Stimulated activated CD4-positive, alpha-beta T cell treated with anti-CD3 and anti-CD28 coated beads, TNF-alpha, amount 100 ng/mL, for 48 hours (primary cell): Measurements from ENCODE around the gene WDHD1.
"Not testable (repeated sequence)": the region's sequence is repeated elsewhere in the genome, so short reads cannot be mapped to it uniquely, and the experiment has no call there.

Source experiments
- DNase-seq, 3 donors: peaks; one replicate each; pipeline ENCODE4 v3.0.0-alpha.2; 2020; ENCODE audit warnings: low read depth in 3 of 3

Gene WDHD1, protein sequence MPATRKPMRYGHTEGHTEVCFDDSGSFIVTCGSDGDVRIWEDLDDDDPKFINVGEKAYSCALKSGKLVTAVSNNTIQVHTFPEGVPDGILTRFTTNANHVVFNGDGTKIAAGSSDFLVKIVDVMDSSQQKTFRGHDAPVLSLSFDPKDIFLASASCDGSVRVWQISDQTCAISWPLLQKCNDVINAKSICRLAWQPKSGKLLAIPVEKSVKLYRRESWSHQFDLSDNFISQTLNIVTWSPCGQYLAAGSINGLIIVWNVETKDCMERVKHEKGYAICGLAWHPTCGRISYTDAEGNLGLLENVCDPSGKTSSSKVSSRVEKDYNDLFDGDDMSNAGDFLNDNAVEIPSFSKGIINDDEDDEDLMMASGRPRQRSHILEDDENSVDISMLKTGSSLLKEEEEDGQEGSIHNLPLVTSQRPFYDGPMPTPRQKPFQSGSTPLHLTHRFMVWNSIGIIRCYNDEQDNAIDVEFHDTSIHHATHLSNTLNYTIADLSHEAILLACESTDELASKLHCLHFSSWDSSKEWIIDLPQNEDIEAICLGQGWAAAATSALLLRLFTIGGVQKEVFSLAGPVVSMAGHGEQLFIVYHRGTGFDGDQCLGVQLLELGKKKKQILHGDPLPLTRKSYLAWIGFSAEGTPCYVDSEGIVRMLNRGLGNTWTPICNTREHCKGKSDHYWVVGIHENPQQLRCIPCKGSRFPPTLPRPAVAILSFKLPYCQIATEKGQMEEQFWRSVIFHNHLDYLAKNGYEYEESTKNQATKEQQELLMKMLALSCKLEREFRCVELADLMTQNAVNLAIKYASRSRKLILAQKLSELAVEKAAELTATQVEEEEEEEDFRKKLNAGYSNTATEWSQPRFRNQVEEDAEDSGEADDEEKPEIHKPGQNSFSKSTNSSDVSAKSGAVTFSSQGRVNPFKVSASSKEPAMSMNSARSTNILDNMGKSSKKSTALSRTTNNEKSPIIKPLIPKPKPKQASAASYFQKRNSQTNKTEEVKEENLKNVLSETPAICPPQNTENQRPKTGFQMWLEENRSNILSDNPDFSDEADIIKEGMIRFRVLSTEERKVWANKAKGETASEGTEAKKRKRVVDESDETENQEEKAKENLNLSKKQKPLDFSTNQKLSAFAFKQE

DNA sequence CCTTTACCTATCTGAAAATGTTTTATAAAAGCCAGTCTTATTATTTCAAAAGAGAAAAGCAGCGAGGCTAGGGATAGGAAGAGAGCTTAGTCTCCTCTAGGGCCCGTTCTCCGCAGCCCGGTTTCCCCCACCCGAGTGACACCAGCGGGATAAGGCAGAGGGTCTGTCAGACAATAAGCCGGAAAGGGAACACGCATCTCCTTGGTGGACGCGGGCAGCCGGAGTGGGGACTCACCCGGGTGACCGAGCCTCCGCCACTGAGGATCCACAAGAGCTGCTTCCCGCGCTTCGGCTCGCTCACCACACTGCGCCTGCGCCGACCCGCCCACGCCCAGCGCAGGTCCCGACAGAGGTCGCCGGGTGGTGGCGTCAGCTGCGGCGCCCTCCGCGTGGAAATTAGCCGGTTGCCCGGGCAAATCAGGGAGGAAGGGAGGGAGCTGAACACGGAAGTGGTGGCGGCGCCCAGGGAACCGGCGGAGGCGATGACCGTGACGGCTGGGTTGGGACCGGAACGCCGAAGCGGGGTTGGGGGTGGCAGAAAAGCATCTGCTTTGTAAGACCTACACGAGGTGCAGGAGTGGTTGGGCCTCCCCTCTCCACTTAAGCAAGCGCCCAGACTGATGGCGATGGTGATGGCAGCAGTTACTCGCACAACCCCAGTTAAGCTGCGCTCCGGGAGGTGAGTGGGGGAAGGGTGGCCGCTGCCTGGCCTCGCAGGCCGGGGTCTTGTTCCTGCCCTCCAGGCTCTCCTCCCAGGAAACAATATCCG, at the start of gene WDHD1, which contains the start of gene SOCS4:
Gene WDHD1, minus strand, starts transcription at position 307 of the 769 bp plus-strand sequence. CDS start 312 bp downstream, outside the sequence.
Gene SOCS4, plus strand, starts transcription at position 444 of the 769 bp plus-strand sequence. CDS start 15,806 bp downstream, outside the sequence.
- peak; percentile 95 to 96 (median 96) for DNase-seq

DNA sequence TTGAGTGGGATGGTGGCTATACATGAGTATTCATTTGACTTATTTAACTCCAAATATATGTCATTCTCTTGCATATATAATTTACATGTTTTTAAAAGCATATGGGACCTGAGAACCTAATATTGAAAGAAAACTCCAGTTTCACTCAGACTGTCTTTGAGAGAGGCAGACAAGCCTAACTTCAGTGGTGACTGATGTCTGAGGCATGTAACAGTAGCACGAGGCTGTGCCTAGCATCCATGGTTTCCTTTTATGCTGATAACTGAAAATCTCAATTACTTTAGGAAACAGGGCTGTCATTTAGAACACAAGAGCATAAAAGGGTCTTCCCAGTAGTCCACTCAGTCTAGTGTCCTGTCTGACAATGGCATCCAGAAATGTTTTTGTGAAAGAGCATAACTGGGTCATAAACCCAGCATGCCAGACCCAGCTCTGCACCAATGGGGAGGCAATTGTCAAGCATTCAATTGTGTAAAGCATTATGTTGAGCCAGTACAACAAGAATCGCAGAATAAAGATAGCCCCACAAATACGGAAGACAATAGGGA, 48.8 kb upstream of the WDHD1 start:
- DNase-seq = no peak

DNA sequence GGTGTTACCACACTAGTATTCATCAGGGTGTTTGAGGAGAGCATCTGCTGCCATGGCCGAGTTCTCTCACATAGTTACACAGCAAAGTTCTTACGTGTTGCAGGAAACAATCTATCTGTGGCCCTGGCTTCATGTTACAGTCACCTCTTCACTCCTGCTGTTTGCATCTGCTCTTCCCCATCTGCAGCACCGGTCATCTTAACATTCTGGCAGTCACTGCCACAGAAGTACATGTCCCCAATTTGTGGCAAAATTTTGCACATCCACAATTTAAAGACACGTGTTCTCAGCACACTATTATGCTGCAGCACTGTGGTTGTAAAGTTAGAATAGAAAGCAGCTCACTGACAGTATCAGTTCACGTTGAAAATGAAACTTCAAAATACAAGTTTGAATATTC, 47.8 kb upstream of the WDHD1 start:
- no peak for DNase-seq

DNA sequence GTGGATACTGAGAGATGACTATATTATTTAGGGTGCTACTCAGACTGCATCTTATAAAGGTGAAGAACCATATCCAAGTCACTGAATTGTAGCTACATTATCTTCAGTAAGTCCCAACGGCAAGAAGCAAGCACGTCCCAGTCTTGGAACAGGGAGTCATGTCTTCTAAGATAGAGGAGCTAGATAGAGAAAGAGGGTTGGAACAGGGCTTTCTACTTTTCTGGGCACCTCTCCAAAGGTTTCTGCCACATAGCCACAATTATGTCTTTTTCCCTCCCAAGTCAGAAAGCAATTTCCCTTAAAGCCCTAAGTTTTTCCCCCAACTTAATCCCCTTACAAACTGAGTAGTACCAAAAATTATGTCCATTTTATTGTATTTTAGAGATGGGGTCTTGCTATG, 47.0 kb upstream of the WDHD1 start:
- no peak for DNase-seq

DNA sequence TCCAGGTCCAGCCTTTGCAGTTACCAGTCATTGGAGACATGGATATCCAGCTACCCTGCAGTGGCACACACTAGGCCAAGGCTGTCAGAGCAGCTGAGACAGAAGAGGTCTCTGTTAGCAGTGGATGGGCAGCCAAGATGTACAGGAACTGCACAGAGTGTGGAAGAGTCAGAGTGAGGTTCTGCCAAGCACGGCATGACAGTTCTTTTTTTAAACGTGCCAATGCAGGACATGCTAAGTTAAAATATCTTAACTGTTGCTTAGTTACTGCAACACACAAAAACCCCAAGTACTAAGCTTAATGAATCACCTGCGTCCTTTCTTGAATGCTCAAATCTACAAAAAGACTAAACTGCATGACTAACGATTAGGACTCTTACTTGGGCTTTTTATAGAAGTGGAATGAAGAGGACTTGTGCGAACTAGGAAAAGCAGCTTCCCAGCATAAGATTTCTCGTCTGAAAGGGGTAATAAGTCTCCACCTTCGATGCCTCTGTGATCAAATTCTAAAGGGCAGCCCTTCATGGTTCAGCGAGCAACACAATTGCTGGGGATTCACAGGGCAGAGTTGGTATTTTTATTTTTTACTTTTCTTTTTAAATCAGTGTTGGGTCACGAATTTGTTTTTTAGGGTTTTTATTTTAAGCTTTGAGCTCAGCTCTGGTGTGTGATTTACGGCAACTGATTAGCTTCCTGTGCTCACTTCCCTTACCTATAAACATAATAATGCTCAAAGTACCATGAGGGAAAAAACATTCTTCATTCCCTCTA, 45.2 kb upstream of the WDHD1 start:
- DNase-seq = no peak

DNA sequence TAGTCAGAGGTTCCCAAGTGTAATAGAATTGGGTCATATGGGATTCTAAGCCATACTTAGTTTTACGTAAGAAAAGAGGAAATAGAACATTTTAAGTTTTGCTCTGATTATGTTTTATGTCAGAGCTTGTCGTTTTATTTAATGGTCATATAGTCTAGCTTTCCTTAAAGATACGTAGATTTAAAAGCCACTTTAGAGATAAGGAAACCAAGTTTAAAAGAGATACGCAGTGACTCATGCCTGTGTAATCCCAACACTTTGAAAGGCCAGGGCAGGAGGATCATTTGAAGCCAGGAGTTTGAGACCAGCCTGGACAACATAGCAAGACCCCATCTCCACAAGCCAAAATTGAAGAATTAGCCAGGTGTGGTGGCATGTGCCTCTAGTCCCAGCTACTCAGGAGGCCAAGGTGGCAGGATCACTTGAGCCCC, 44.1 kb upstream of the WDHD1 start:
- DNase-seq = no peak

DNA sequence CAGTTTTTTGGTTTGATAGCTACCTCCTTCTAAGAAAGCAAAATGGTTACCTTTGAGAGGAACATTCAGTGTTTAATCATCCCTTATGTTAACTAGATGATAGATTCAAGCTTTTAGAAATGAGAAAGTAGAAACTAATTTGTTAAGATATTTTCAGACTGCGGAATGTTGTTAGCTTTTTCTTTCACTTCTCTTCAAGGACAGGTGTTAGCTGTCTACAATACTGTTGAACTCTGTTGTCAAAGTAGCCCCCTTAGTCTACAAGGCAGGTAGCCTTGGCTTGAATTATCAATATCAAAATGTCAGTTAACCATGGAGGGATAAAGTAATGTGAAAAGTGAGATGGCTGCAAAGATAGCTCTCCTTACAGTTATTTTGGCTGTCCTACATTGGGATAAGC, 39.3 kb upstream of the WDHD1 start:
- no peak for DNase-seq

DNA sequence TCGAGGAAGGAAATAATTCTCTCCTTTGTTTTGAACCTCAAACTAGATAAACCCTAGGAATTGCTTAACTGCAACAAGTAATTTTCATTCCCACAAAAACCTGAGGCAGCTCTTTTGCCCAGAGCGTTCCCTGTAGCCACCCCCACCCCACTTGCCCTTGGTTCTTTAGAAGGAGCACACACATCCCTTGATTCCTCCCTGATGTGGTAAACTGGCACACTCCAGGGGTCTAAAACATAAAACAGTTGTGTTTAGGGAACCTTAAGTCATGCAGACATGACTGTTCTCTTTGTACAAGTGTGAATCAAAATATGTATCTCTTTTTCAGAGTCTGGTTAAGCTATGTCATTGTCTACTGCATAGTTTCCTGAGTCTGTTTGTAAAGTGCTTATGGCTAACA, 38.5 kb upstream of the WDHD1 start:
- DNase-seq = no peak

DNA sequence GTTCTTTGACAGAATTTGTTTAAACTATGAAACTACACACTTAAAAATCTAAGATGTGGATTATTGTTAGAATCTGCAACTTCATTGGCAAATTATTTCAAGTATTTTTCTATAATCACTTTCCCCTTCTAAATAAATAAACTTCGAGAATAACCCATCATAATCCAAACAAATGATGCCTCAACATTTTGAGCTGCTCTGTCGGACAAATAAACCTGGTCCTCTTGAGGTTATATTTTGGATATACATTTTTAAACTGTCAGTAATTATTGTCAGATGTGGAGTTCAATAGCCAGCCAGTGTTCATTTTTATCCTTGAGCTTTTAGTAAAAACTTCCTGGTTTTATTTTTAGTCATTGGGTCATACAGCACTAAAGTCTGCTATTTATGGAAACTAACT, 38.0 kb upstream of the WDHD1 start:
- not testable (repeated sequence) for DNase-seq

DNA sequence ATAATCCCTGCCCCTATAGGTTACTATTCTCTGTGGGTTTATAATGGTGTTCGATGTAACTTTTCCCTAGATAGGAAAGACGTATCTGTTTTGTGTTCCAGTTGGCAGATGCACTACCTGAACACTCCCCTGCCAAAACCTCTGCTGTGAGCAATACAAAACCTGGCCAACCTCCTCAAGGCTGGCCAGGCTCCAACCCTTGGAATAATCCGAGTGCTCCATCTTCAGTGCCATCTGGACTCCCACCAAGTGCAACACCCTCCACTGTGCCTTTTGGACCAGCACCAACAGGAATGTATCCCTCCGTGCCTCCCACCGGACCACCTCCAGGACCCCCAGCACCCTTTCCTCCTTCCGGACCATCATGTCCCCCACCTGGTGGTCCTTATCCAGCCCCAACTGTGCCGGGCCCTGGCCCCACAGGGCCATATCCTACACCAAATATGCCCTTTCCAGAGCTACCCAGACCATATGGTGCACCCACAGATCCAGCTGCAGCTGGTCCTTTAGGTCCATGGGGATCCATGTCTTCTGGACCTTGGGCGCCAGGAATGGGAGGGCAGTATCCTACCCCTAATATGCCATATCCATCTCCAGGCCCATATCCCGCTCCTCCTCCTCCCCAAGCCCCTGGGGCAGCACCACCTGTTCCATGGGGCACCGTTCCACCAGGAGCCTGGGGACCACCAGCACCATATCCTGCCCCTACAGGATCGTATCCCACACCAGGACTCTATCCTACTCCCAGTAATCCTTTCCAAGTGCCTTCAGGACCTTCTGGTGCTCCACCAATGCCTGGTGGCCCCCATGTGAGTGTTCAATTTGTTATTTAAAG, 35.8 kb upstream of the WDHD1 start:
- no peak for DNase-seq

DNA sequence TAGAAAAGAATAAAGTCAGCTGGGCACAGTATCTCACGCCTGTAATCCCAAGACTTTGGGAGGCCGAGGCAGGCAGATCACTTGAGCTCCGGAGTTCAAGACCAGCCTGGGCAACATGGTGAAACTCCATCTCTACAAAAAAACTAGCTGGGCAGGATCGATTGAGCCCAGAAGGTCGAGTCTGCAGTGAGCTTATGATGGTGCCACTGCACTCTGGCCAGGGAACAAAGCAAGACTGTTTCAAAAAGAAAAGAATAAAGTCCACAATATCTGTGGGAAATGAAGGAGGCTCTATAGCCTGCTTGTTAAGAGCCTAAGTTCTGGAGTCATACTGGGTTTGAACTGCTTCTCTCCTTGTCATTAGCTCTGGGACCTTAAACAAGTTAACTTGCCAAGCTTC, 32.4 kb upstream of the WDHD1 start:
- DNase-seq = no peak

DNA sequence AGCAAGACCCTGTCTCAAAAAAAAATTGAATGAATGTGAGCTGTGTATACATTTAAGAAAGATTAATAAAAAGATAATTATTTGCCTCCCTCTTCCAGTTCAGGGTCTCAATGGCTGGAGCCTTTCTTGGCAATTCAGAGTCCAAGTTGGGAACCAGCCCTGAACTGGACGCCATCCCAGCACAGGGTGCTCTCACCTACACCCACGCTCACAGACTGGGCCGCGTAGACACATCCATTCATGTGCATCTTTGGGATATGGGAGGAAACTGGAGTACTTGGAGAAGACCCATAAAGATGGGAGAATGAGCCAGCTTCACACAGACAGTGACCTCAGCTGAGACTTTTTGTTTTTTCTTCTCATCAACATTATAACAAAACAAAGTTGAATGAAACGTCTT, 31.0 kb upstream of the WDHD1 start:
- no peak for DNase-seq

DNA sequence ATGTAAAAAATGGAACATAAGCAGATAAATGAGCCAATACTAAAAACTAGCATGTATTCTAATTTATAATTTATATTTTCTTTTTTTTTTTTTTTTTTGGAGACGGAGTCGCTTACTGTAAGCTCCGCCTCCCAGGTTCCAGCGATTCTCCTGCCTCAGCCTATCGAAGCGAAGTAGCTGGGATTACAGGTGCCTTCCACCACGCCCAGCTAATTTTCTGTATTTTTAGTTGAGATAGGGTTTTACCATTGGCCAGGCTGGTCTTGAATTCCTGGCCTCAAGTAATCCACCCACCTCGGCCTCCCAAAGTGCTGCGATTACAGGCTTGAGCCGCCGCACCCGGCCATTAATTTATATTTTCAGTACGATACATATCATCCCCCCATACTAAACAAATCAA, 27.2 kb upstream of the WDHD1 start:
- DNase-seq = no peak

DNA sequence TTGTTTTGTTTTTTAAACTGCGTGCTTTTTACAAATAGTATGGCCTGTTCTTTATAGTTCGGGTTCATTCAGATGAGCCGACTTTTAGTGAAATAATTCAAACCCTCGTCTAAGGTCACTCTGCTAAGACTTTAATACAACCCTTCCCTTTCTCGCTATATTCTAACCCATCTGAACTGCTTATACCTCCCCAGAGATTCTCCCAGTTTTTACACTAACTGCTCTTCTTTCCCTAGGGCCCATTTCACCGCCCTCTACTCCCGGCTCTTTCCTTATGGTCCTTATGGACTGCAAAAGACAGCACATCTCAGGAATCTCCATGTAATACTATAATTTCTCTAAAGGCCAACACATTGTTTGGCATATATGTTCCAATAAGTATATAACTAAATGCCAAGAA, 26.6 kb upstream of the WDHD1 start:
- no peak for DNase-seq

DNA sequence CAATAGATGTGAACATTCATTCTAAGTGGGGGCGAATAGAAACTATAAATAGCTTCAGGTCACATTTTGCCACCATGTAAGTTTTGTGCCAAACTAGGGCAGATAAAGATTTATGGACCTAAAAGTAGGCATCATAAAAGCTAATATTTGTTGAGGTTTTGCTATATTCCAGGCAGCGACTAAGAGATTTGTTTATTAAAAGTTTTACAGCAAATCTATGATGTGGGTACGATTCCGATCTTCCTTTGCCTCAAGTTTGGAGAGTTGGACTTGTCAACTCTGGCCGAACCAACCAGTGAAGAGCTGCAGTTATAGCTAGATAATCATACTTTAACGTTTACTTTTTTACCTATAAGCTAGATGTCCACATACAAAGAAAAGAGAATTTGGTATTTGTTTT, 26.1 kb upstream of the WDHD1 start:
- no peak for DNase-seq

DNA sequence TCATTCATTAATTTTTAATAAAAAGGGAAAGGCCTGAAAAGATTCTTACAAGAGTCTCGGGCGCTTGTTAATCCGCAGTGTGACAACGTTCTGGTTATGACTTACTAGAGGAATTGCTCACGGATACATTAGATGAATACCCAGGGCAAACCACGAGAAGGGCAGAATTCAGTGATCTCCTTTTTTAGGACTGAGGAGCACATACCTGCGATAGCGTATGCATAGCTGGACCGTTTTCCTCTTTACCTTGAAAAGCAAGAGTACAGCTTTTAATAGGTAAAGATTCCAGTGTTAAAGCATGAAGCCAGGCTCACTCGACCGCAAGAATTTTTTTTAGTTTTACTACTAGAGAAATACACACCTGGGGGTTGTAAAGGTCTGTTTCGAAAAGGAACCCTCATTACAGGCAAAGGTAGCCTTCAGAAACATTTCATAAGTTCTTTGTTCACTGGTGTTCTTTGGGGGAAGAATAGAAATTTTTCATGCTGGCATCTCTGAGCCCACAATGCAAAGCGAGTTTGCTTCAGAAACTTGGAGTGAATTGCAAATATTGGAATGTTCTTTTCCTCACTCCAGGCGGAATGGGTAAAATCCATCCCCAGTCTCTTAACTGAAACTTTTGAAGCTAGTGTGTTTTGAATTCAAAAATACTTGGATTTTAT, 25.5 kb upstream of the WDHD1 start:
- DNase-seq = no peak

DNA sequence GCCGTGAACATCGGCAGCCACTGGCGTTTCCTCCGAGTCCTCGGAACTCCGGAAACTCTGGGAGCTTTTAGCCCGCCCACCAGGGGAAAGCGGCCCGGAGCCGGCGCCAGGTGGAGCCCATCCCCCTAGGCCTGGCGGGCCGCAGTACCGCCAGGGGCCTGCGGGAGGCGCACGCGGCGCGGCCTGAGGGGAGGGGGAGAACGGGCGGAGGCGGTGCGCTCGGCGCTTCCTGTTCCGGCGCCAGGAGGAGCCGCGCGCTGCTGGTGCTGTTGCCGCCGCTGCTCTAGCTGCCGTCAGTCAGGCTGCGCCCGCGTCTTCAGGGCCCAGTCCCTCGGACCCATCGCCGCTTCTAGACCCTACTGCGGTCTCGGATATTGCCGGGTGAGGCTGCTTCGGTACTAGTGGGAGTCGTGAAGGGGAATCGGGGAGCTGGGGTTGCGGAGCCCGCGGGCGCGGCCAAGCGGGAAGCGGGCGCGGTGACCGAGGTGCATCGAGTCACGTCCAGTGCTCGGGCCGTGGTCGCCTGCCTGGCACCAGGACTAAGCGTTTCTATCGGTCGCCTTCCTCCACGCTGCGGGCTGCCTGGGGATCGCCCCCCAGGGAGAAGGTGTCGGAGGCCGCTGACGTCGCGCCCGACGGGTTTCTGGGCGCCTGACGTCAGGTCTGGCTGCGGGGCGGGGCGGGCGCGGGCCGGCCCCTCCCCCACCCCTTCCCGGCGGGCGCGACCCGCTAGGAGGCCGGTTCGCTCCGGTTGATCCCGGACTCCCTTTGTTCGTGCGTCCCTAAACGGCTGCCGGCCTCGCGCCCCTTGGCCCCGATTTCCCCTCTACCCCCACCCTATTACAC, 24.7 kb upstream of the WDHD1 start, which contains the start of gene MAPK1IP1L:
Gene MAPK1IP1L, plus strand, starts transcription at position 225 of the 846 bp plus-strand sequence. CDS start 10,037 bp downstream, outside the sequence.
- DNase-seq = peak; percentile 80 to 87 (median 82)

DNA sequence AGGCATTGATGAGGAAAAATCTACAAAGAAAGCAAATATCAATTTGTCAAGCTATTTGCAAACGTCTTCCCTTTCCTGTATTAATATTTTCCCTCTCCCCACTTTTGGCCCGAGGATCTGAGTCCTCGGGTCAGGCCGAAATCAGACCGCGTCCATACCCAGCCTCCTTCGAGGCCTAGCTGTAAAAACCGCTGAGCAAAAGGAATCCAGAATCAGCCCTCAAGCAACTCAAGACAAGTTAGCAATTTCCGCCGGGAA, 24.2 kb upstream of the WDHD1 start:
- DNase-seq = no peak
